K562 (cell line): Measurements from ENCODE around the gene SIRT4. TPM values are rescaled to one million over a fixed set of nuclear protein-coding genes. Genes with fewer than 3 reads are reported as not detected.

Source experiments
- ATAC-seq: fragments of 200-7000 bp; cut with Tn5 transposase; 3 replicates; pipeline ENCODE4 v1.9.1; 2020; ENCODE audit warnings: moderate library complexity
- BruUV-seq: library from RNA; stranded (reverse); fragments of 400-500 nt; replicated peaks from 2 replicates; lab custom pipeline; 2021; lab: Mats Ljungman, UMichigan
- CTCF ChIA-PET: fragments of 300-600 bp; formaldehyde crosslinking; extraction: SDS; loops from one replicate; lab custom pipeline; 2021; ENCODE audit warnings: low intra/inter-chr PET ratio; lab: Yijun Ruan, JAX
- POLR2A ChIA-PET: fragments of 300-600, 350-650 bp; sonication (Branson Sonifier 250); formaldehyde crosslinking; extraction: SDS; loops from one replicate; lab custom pipeline; 2021; ENCODE audit warnings: antibody characterized with exemption, inconsistent platforms; lab: Yijun Ruan, JAX
- DNase-seq, 4 experiments: peaks; one replicate each; pipeline versions ENCODE4 v3.0.0 to v3.0.0-alpha.2; 2011 to 2018; ENCODE audit warnings: low spot score in 3 of 4, mixed read lengths in 3 of 4; ENCODE audit errors: extremely low read depth in 1 of 4
- FAIRE-seq: peaks from 2 replicates; lab custom pipeline; 2011; peaks lifted over from hg19 to GRCh38; lab: Jason Lieb, UNC
- H2AFZ ChIP-seq: 2 replicates; pipeline ENCODE4 v1.6.0; 2011; ENCODE audit warnings: low read depth, low read length, control low read depth, inconsistent platforms
- H3K27ac ChIP-seq: fragments of 200-600 bp; 3 replicates; pipeline ENCODE4 v1.8.0; 2011; ENCODE audit warnings: low read depth, mild to moderate bottlenecking, control low read depth, inconsistent platforms, low read length, moderate library complexity, mixed read lengths; ENCODE audit errors: extremely low read depth
- H3K27me3 ChIP-seq, 2 experiments: fragments of 300-600 bp in 1 of 2; 2 replicates in 1 of 2; 3 replicates in 1 of 2; pipeline versions ENCODE4 v1.6.0 to v1.8.0; 2011; ENCODE audit warnings: inconsistent platforms in 2 of 2, low read length in 2 of 2, mild to moderate bottlenecking in 1 of 2, mixed read lengths in 1 of 2, moderate library complexity in 1 of 2; ENCODE audit not compliant: control insufficient read depth in 2 of 2, insufficient read depth in 2 of 2
- H3K36me3 ChIP-seq: fragments of 300-600 bp; 3 replicates; pipeline ENCODE4 v1.8.0; 2011; ENCODE audit warnings: mild to moderate bottlenecking, low read length, inconsistent platforms; ENCODE audit not compliant: control insufficient read depth, insufficient read depth
- H3K4me1 ChIP-seq, 2 experiments: fragments of 200-600 bp in 1 of 2; replicated peaks in 1 of 2; 2 replicates in 1 of 2; 3 replicates in 1 of 2; pipeline versions ENCODE4 v1.5.1 to v1.8.0; 2011; ENCODE audit warnings: inconsistent platforms in 2 of 2, low read length in 2 of 2, mild to moderate bottlenecking in 1 of 2, mixed read lengths in 1 of 2, moderate library complexity in 1 of 2; ENCODE audit not compliant: control insufficient read depth in 2 of 2, insufficient read depth in 2 of 2
- H3K4me2 ChIP-seq: 2 replicates; pipeline ENCODE4 v1.6.1; 2011; ENCODE audit warnings: low read length, control low read depth, inconsistent platforms, mixed read lengths; ENCODE audit not compliant: insufficient read depth
- H3K4me3 ChIP-seq: fragments of 200-600 bp; sonication (generic), shearing (Covaris generic); 2 replicates; pipeline ENCODE4 v1.5.1; 2016; ENCODE audit warnings: control low read depth, inconsistent platforms
- H3K79me2 ChIP-seq: fragments of 200-600 bp; 3 replicates; pipeline ENCODE4 v1.8.0; 2011; ENCODE audit warnings: low read length, inconsistent platforms; ENCODE audit not compliant: control insufficient read depth, insufficient read depth
- H3K9ac ChIP-seq, 2 experiments: 2 replicates each; pipeline versions ENCODE4 v1.6.0 to v1.6.1; 2011; ENCODE audit warnings: low read depth in 2 of 2, low read length in 2 of 2, control low read depth in 1 of 2, inconsistent platforms in 1 of 2, mild to moderate bottlenecking in 1 of 2, mixed read lengths in 1 of 2; ENCODE audit not compliant: insufficient read depth in 1 of 2
- H3K9me1 ChIP-seq: one replicate; pipeline ENCODE4 v1.6.0; 2011; ENCODE audit warnings: inconsistent platforms, mild to moderate bottlenecking, low read length, moderate library complexity; ENCODE audit not compliant: control insufficient read depth, insufficient read depth
- H3K9me3 ChIP-seq: replicated peaks from 2 replicates; pipeline ENCODE4 v1.5.1; 2011; ENCODE audit warnings: low read depth, low read length, inconsistent platforms; ENCODE audit not compliant: control insufficient read depth, insufficient read depth
- H4K20me1 ChIP-seq: replicated peaks from 2 replicates; pipeline ENCODE4 v1.6.1; 2011; ENCODE audit warnings: low read length, inconsistent platforms, mixed read lengths; ENCODE audit not compliant: control insufficient read depth, insufficient read depth
- CBX5 ChIP-seq: IDR thresholded peaks from 2 replicates; pipeline ENCODE4 v1.6.1; 2014; ENCODE audit warnings: low read depth, borderline replicate concordance
- NCOA1 ChIP-seq: fragments of 450-650 bp; IDR thresholded peaks from 2 replicates; pipeline ENCODE4 v1.6.1; 2016; ENCODE audit warnings: low read depth
- NR3C1 ChIP-seq: sonication (generic); formaldehyde crosslinking; IDR thresholded peaks from 2 replicates; pipeline ENCODE4 v1.8.1; 2022; ENCODE audit warnings: missing genetic modification reagents
- RBM17 ChIP-seq: fragments of 200-400 bp; formaldehyde crosslinking; IDR thresholded peaks from 2 replicates; pipeline ENCODE4 v1.6.1; 2017; ENCODE audit warnings: low read depth, mild to moderate bottlenecking, low read length, borderline replicate concordance
- RBM25 ChIP-seq: fragments of 200-400 bp; formaldehyde crosslinking; IDR thresholded peaks from 2 replicates; pipeline ENCODE4 v1.6.1; 2018; ENCODE audit warnings: low read length, low read depth, moderate library complexity; ENCODE audit not compliant: severe bottlenecking
- RNF2 ChIP-seq: sonication (generic); IDR thresholded peaks from 2 replicates; pipeline ENCODE4 v1.6.1; 2016
- TAL1 ChIP-seq: fragments of 450-650 bp; IDR thresholded peaks from 2 replicates; pipeline ENCODE4 v1.6.1; 2016; ENCODE audit warnings: mild to moderate bottlenecking
- ZNF175 ChIP-seq: fragments of 200-800 bp; sonication (Bioruptor generic); IDR thresholded peaks from 2 replicates; pipeline ENCODE4 v1.6.1; 2016; ENCODE audit warnings: low read depth, mild to moderate bottlenecking, missing genetic modification characterization, missing compliant biosample characterization
- ZNF408 ChIP-seq: fragments of 250-450 bp; sonication (Bioruptor Pico); IDR thresholded peaks from 2 replicates; pipeline ENCODE4 v1.4.0; 2020; ENCODE audit warnings: low read depth, mild to moderate bottlenecking, moderate library complexity
- ZNF589 ChIP-seq: fragments of 200-800 bp; sonication (Bioruptor generic); IDR thresholded peaks from 2 replicates; pipeline ENCODE4 v1.6.1; 2016; ENCODE audit warnings: low read depth, missing genetic modification characterization, missing compliant biosample characterization
- WGBS: fragments of 100-300 bp; shearing (Covaris generic); methylation state at CpG from one replicate; pipeline ENCODE4 v1.1.6; 2016; ENCODE audit warnings: low coverage, mixed read lengths; ENCODE audit not compliant: insufficient coverage; ENCODE audit errors: missing lambda C conversion rate; 5-methylcytosine and 5-hydroxymethylcytosine counted together
- in situ Hi-C: fragments of 300-500 bp; cut with MboI; formaldehyde crosslinking; loops from 4 replicates; pipeline ENCODE4 v1.15.0; 2018; ENCODE audit warnings: inconsistent platforms, mixed read lengths
- intact Hi-C: fragments of 100-400 bp; cut with micrococcal nuclease; formaldehyde crosslinking; loops from 2 replicates; pipeline ENCODE4 v1.14.2; 2022
- polyA plus RNA-seq, 8 experiments: library from polyadenylated mRNA; depleted of rRNA in 4 of 8; stranded (reverse) in 5 of 8; unstranded in 3 of 8; fragments of >200 nt; fragmentation: Nextera tagmentation in 2 of 8; fragmentation: Illumina TruSeq in 1 of 8; extraction: Ambion mirVana in 2 of 8; extraction: Trizol in 1 of 8; gene quantifications; 2 replicates each; pipeline versions ENCODE4 v1.2.1 to v1.2.3, GENCODE V29; 2011 to 2014; ENCODE audit warnings: inconsistent platforms in 1 of 8, missing spikeins in 1 of 8
- total RNA-seq, 7 experiments: library from RNA; depleted of rRNA in 6 of 7; stranded (reverse); fragments of >200 nt in 6 of 7; fragmentation: Illumina TruSeq in 2 of 7; extraction: Trizol in 2 of 7; gene quantifications; 2 replicates each; pipeline versions ENCODE4 v1.2.1 to v1.2.3, GENCODE V29; 2011 to 2021; ENCODE audit warnings: low replicate concordance in 1 of 7
- TF ChIP-seq, protein P1 (sequence below): fragments of 250-450 bp; sonication (Bioruptor Pico); IDR thresholded peaks from 2 replicates; pipeline ENCODE4 v1.8.0; 2021; ENCODE audit warnings: mild to moderate bottlenecking, moderate library complexity
- TF ChIP-seq, protein P2 (sequence below): fragments of 250-450 bp; sonication (Bioruptor Pico); IDR thresholded peaks from 2 replicates; pipeline ENCODE4 v1.8.0; 2021; ENCODE audit warnings: moderate library complexity, mild to moderate bottlenecking, inconsistent platforms
- TF ChIP-seq, protein P3 (sequence below): fragments of 250-450 bp; sonication (Bioruptor Pico); IDR thresholded peaks from 2 replicates; pipeline ENCODE4 v1.9.0; 2021; ENCODE audit warnings: mild to moderate bottlenecking, inconsistent platforms

The SIRT4 gene
- total and polyA plus RNA-seq, 9 of the 15 experiments (the other 6 are each of a cell fraction or from before 2014, with no cell fraction given) = 0.86 to 5.2 (median 2.4) TPM

DNA sequence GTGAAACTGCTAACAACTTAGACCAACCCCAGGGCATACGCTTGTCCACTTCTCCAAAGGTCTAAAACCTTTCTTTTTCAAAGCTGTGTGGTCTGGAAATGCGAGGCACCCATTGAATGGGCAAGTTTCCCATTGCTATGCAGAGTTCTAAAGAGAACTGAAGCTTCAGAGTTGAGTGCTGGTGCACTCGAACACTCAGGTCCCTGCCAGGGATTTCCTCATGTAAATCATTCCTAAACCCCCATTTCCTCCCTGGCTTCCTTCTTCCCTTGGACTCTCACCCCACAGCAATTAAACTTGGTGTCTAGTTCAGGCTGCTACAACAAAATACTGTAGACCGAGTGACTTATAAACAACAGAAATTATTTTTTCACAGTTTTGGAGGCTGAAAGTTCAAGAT is 34.4 kb upstream of the SIRT4 start:
- H3K36me3 ChIP-seq = no peaks in the 10 kb centered on the region; the same call in 2 of the 3 replicates
- DNase-seq (no peak), FAIRE-seq (no peak), ATAC-seq (no peak)
- H3K27me3 ChIP-seq = no peaks in the 10 kb centered on the region
- H2AFZ ChIP-seq = no peak overlapping the region
- 51% methylated on average over 4 of the region's 4 CpGs for WGBS
- peaks cover 30% of the 10 kb centered on the region in 2 experiments; a peak in 4 of 5 replicates for H3K4me1 ChIP-seq
- POLR2A ChIA-PET = interaction anchor here (1.2 to 10.5 kb wide), 4 partner anchors 11 to 70 kb away, joined by 5 to 110 read pairs (median 74); partner anchors contain the start of genes GCN1, RNU4-1, RNU4-2 and RPLP0
- H3K9ac ChIP-seq = no peak overlapping the region
- BruUV-seq = no TSS peak
- H3K9me3 ChIP-seq = no peaks in the 10 kb centered on the region
- H3K9me1 ChIP-seq = no peaks in the 10 kb centered on the region
- peaks cover 11% of the 10 kb centered on the region for H4K20me1 ChIP-seq
- H3K79me2 ChIP-seq = peaks cover 27% of the 10 kb centered on the region; the same call in 2 of the 3 replicates
- CTCF ChIA-PET = interaction anchor here (3.5 kb wide), 1 partner anchor 39 kb away, joined by 35 read pairs; no protein-coding TSS in a partner anchor
- TF ChIP-seq, protein P1, sequence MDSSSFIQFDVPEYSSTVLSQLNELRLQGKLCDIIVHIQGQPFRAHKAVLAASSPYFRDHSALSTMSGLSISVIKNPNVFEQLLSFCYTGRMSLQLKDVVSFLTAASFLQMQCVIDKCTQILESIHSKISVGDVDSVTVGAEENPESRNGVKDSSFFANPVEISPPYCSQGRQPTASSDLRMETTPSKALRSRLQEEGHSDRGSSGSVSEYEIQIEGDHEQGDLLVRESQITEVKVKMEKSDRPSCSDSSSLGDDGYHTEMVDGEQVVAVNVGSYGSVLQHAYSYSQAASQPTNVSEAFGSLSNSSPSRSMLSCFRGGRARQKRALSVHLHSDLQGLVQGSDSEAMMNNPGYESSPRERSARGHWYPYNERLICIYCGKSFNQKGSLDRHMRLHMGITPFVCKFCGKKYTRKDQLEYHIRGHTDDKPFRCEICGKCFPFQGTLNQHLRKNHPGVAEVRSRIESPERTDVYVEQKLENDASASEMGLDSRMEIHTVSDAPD (CRISPR knock-in tag) = no peak
- TF ChIP-seq, protein P2, sequence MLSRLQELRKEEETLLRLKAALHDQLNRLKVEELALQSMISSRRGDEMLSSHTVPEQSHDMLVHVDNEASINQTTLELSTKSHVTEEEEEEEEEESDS (CRISPR knock-in tag) = no peak
- TF ChIP-seq, protein P3, sequence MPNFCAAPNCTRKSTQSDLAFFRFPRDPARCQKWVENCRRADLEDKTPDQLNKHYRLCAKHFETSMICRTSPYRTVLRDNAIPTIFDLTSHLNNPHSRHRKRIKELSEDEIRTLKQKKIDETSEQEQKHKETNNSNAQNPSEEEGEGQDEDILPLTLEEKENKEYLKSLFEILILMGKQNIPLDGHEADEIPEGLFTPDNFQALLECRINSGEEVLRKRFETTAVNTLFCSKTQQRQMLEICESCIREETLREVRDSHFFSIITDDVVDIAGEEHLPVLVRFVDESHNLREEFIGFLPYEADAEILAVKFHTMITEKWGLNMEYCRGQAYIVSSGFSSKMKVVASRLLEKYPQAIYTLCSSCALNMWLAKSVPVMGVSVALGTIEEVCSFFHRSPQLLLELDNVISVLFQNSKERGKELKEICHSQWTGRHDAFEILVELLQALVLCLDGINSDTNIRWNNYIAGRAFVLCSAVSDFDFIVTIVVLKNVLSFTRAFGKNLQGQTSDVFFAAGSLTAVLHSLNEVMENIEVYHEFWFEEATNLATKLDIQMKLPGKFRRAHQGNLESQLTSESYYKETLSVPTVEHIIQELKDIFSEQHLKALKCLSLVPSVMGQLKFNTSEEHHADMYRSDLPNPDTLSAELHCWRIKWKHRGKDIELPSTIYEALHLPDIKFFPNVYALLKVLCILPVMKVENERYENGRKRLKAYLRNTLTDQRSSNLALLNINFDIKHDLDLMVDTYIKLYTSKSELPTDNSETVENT (CRISPR knock-in tag) = no peak
- no peak for TF ChIP-seq RBM17
- TF ChIP-seq RNF2 = no peak
- TF ChIP-seq ZNF408 (CRISPR knock-in tag) = no peak
- TF ChIP-seq CBX5 = no peak
- no peak for TF ChIP-seq NCOA1
- TF ChIP-seq NR3C1 (CRISPR knock-in tag) = no peak
- TF ChIP-seq ZNF589 = no peak
- no peak for TF ChIP-seq RBM25
- no peak for TF ChIP-seq TAL1
- TF ChIP-seq ZNF175 (CRISPR knock-in tag) = no peak
- TF ChIP-seq, all 486 proteins: peak for 0
- intact Hi-C loops (no loop called here), in situ Hi-C loops (no loop called here)
- no peak overlapping the region for H3K4me2 ChIP-seq
- no peak overlapping the region for H3K27ac ChIP-seq
- H3K4me3 ChIP-seq = no peak overlapping the region
